ENCODE results near the gene NDUFAF5. TPM values are rescaled to one million over a fixed set of nuclear protein-coding genes. Genes with fewer than 3 reads are reported as not detected.

NDUFAF5 gene
- total and polyA plus RNA-seq, 11 donors, result 34.7 to 72.3 (median 55.5) TPM

GRCh38 chr20:13857304-13857703 is 72.5 kb downstream of the NDUFAF5 start:
- no peaks in the 10 kb centered on the region for H3K36me3 ChIP-seq
- H3K27me3 ChIP-seq, result no peaks in the 10 kb centered on the region
- TF ChIP-seq POLR2A (IDR thresholded peaks at IDR 0.05), result no peak
- no peak for TF ChIP-seq CTCF (IDR thresholded peaks at IDR 0.05)
- no peak overlapping the region for H3K4me3 ChIP-seq
- WGBS, 4 donors, result 20 to 38% (median 27%) methylated on average over 3 of the region's 3 CpGs
- H3K4me1 ChIP-seq, result peaks cover 0 to 13% (median 0%) of the 10 kb centered on the region in 12 donors
- no peaks in the 10 kb centered on the region for H3K9me3 ChIP-seq
- peak; percentile 60 to 88 (median 84) for DNase-seq
- intact Hi-C loops (cut with DNase I), result no loop called here
- peak overlapping the region in 2 of 12 donors; percentile 13 to 18 for H3K27ac ChIP-seq
- peak; percentile 82 to 98 (median 94) for ATAC-seq

GRCh38 chr20:13857961-13858360 is 73.1 kb downstream of the NDUFAF5 start:
- 77 to 92% (median 87%) methylated on average over 7 of the region's 7 CpGs for WGBS, 4 donors
- Histone ChIP-seq H3K36me3 (no peaks in the 10 kb centered on the region), H3K27ac (no peak overlapping the region), H3K27me3 (no peaks in the 10 kb centered on the region), H3K4me1 (peaks cover 0 to 13% (median 0%) of the 10 kb centered on the region in 12 donors), H3K4me3 (no peak overlapping the region), H3K9me3 (no peaks in the 10 kb centered on the region)
- DNase-seq, result no peak
- ATAC-seq, result no peak
- TF ChIP-seq POLR2A (IDR thresholded peaks at IDR 0.05), result no peak
- no peak for TF ChIP-seq CTCF (IDR thresholded peaks at IDR 0.05)
- intact Hi-C loops (cut with DNase I), result no loop called here

GRCh38 chr20:13858439-13858838 is 73.6 kb downstream of the NDUFAF5 start:
- Histone ChIP-seq H3K27ac (no peak overlapping the region), H3K27me3 (no peaks in the 10 kb centered on the region), H3K36me3 (no peaks in the 10 kb centered on the region), H3K9me3 (no peaks in the 10 kb centered on the region), H3K4me3 (no peak overlapping the region), H3K4me1 (peaks cover 0 to 13% (median 0%) of the 10 kb centered on the region in 12 donors)
- ATAC-seq (no peak), DNase-seq (no peak)
- intact Hi-C loops (cut with DNase I), result no loop called here
- 81 to 92% (median 89%) methylated on average over 5 of the region's 5 CpGs for WGBS, 4 donors
- TF ChIP-seq CTCF (IDR thresholded peaks at IDR 0.05), result no peak
- no peak for TF ChIP-seq POLR2A (IDR thresholded peaks at IDR 0.05)

GRCh38 chr20:13858871-13859270 is 74.0 kb downstream of the NDUFAF5 start:
- ATAC-seq, result no peak
- Histone ChIP-seq H3K36me3 (no peaks in the 10 kb centered on the region), H3K27me3 (no peaks in the 10 kb centered on the region), H3K27ac (no peak overlapping the region), H3K4me3 (no peak overlapping the region), H3K4me1 (peaks cover 0 to 13% (median 0%) of the 10 kb centered on the region in 12 donors), H3K9me3 (no peaks in the 10 kb centered on the region)
- no peak for TF ChIP-seq POLR2A (IDR thresholded peaks at IDR 0.05)
- DNase-seq, result no peak
- intact Hi-C loops (cut with DNase I), result no loop called here

GRCh38 chr20:13862245-13862644 is 77.4 kb downstream of the NDUFAF5 start:
- no peaks in the 10 kb centered on the region for H3K27me3 ChIP-seq
- WGBS, 4 donors, result 79 to 85% (median 81%) methylated on average over 2 of the region's 2 CpGs
- intact Hi-C loops (cut with DNase I), result no loop called here
- peaks cover 0 to 16% (median 3%) of the 10 kb centered on the region in 12 donors for H3K4me1 ChIP-seq
- ATAC-seq (no peak), DNase-seq (no peak)
- no peaks in the 10 kb centered on the region for H3K36me3 ChIP-seq
- no peaks in the 10 kb centered on the region for H3K9me3 ChIP-seq
- TF ChIP-seq CTCF (IDR thresholded peaks at IDR 0.05) (no peak), POLR2A (IDR thresholded peaks at IDR 0.05) (no peak)
- no peak overlapping the region for H3K4me3 ChIP-seq
- H3K27ac ChIP-seq, result no peak overlapping the region

Measured in heart left ventricle (tissue), 16 donors.